ENCODE measurements around the gene TMEM134. TPM values are rescaled to one million over a fixed set of nuclear protein-coding genes. Genes with fewer than 3 reads are reported as not detected.

TMEM134 gene
- total RNA-seq, 2 experiments from 2014 or later = 26.8 to 76.9 TPM

DNA sequence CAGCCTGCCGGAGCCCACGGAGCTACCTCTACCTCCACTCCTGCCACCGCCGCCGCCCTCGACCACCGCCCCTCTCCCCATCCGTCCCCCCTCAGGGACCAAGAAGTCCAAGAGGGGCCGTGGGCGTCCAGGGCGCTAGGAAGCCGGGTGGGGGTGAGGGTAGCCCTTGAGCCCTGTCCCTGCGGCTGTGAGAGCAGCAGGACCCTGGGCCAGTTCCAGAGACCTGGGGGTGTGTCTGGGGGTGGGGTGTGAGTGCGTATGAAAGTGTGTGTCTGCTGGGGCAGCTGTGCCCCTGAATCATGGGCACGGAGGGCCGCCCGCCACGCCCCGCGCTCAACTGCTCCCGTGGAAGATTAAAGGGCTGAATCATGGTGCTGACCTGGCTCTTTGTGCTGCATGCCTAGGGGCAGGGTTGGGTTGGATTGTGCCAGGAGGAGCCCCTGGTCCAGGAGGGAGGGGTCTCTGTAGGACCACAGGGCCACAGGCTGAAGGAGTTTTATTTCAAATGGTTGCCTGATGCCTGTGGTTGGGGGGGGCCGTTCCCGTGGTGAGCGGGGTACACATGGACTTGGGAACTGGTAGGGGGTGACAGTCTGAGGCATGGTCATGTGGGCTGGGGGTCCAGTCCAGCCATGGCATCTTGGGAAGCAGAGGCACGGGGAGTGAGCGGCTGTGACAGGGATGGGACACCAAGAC, 33.9 kb downstream of the TMEM134 start:
- no peak for TF ChIP-seq EZH2phosphoT487 (IDR thresholded peaks at IDR 0.05; ENCODE audit: borderline replicate concordance, low read depth, low read length)
- TF ChIP-seq, protein P1, sequence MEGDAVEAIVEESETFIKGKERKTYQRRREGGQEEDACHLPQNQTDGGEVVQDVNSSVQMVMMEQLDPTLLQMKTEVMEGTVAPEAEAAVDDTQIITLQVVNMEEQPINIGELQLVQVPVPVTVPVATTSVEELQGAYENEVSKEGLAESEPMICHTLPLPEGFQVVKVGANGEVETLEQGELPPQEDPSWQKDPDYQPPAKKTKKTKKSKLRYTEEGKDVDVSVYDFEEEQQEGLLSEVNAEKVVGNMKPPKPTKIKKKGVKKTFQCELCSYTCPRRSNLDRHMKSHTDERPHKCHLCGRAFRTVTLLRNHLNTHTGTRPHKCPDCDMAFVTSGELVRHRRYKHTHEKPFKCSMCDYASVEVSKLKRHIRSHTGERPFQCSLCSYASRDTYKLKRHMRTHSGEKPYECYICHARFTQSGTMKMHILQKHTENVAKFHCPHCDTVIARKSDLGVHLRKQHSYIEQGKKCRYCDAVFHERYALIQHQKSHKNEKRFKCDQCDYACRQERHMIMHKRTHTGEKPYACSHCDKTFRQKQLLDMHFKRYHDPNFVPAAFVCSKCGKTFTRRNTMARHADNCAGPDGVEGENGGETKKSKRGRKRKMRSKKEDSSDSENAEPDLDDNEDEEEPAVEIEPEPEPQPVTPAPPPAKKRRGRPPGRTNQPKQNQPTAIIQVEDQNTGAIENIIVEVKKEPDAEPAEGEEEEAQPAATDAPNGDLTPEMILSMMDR (conservative IDR thresholded peaks at IDR 0.05; ENCODE audit: low read length) = no peak
- BruUV-seq (replicated peaks) = no TSS peak
- POLR2A ChIA-PET = interaction anchor here (3.3 kb wide), 1 partner anchor 32 kb away, joined by 38 read pairs; the partner anchor contains the start of genes PPP1CA and TBC1D10C
- Histone ChIP-seq H3K9me2 (ENCODE audit: insufficient read depth, low read length) (no peaks in the 10 kb centered on the region), H4K20me1 (ENCODE audit: insufficient read depth, low read length) (peaks cover 12% of the 10 kb centered on the region), H3K9me3 (ENCODE audit: low read length) (no peaks in the 10 kb centered on the region), H3K79me2 (ENCODE audit: insufficient read depth, low read depth, low read length) (peaks cover 29% of the 10 kb centered on the region), H3K36me3 (ENCODE audit: insufficient read depth, low read length) (peaks cover 71% of the 10 kb centered on the region), H3K4me3 (ENCODE audit: low read depth, low read length, poor library complexity, severe bottlenecking) (peak overlapping the region; percentile 81), H2AFZ (ENCODE audit: low read length) (no peak overlapping the region), H3K27ac (ENCODE audit: low read depth, low read length, poor library complexity, severe bottlenecking) (peak overlapping the region; percentile 94), H3K4me1 (ENCODE audit: insufficient read depth, low read length, poor library complexity, severe bottlenecking) (peaks cover 62% of the 10 kb centered on the region), H3K4me2 (ENCODE audit: low read length) (peak overlapping the region; percentile 97)
- CTCF ChIA-PET (ENCODE audit: unreplicated experiment) = no interaction called here
- no peak for DNase-seq (ENCODE audit: low spot score)
- intact Hi-C loops (cut with micrococcal nuclease; ENCODE audit: unreplicated experiment) = no loop called here

DNA sequence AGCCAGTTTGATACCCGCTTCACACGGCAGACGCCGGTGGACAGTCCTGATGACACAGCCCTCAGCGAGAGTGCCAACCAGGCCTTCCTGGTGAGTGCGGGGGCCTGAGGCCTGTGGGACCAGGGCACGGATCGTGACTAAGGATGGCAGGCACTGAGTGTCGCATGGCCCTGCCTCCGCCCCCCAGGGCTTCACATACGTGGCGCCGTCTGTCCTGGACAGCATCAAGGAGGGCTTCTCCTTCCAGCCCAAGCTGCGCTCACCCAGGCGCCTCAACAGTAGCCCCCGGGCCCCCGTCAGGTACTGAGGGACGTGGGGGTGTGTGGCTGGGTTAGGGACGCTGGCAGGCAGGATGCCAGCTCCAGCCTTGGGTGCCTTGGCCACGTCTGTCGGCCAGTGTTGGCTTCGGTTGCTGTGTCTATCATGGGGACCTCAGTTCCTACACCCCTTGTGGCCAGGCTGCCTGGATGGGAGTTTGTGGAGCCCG, 34.6 kb downstream of the TMEM134 start:
- H3K27ac ChIP-seq (ENCODE audit: low read depth, low read length, poor library complexity, severe bottlenecking) = peak overlapping the region; percentile 94
- H3K4me2 ChIP-seq (ENCODE audit: low read length) = peak overlapping the region; percentile 97
- no peaks in the 10 kb centered on the region for H3K9me2 ChIP-seq (ENCODE audit: insufficient read depth, low read length)
- H2AFZ ChIP-seq (ENCODE audit: low read length) = no peak overlapping the region
- peaks cover 12% of the 10 kb centered on the region for H4K20me1 ChIP-seq (ENCODE audit: insufficient read depth, low read length)
- CTCF ChIA-PET (ENCODE audit: unreplicated experiment) = no interaction called here
- no peaks in the 10 kb centered on the region for H3K9me3 ChIP-seq (ENCODE audit: low read length)
- TF ChIP-seq, protein P1 (conservative IDR thresholded peaks at IDR 0.05; ENCODE audit: low read length) = no peak
- H3K36me3 ChIP-seq (ENCODE audit: insufficient read depth, low read length) = peaks cover 68% of the 10 kb centered on the region
- POLR2A ChIA-PET = no interaction called here
- DNase-seq (ENCODE audit: low spot score) = no peak
- peaks cover 61% of the 10 kb centered on the region for H3K4me1 ChIP-seq (ENCODE audit: insufficient read depth, low read length, poor library complexity, severe bottlenecking)
- H3K79me2 ChIP-seq (ENCODE audit: insufficient read depth, low read depth, low read length) = peaks cover 34% of the 10 kb centered on the region
- intact Hi-C loops (cut with micrococcal nuclease; ENCODE audit: unreplicated experiment) = no loop called here
- peak overlapping the region; percentile 81 for H3K4me3 ChIP-seq (ENCODE audit: low read depth, low read length, poor library complexity, severe bottlenecking)
- no TSS peak for BruUV-seq (replicated peaks)

All from OCI-LY7 (cell line).